HUDEP-2 (cell line): ENCODE data around the gene GAGE12J.
"Not testable (repeated sequence)": the region's sequence is repeated elsewhere in the genome, so short reads cannot be mapped to it uniquely, and the experiment has no call there.

Experiments
- DNase-seq, 76 experiments: peaks; one replicate each; lab custom pipeline; 2025; ENCODE audit not compliant: unreplicated experiment in 76 of 76; lab: John Stamatoyannopoulos, UW

Gene GAGE12J

GRCh38 chrX:49309401-49309981, 12.3 kb upstream of the GAGE12J start:
- no peak for DNase-seq

GRCh38 chrX:49310371-49310770, 11.5 kb upstream of the GAGE12J start:
- DNase-seq: no peak

GRCh38 chrX:49312176-49312575, 9.7 kb upstream of the GAGE12J start:
- DNase-seq: no peak

GRCh38 chrX:49316085-49316484, 5.8 kb upstream of the GAGE12J start:
- no peak for DNase-seq

GRCh38 chrX:49322266-49322665, 429 bp downstream of the GAGE12J start:
- DNase-seq: not testable (repeated sequence)

GRCh38 chrX:49323735-49324134, 1.9 kb downstream of the GAGE12J start:
- not testable (repeated sequence) for DNase-seq

GRCh38 chrX:49330421-49330820, 8.6 kb downstream of the GAGE12J start:
- DNase-seq: not testable (repeated sequence)

- DNase-seq: not testable (repeated sequence)
Measured at GRCh38 chrX:49331282-49331681, 9.4 kb downstream of the GAGE12J start, which contains the start of gene GAGE13. Gene GAGE13 (plus strand): TSS chrX:49331582. CDS start chrX:49332738, 1,156 bp downstream.

- not testable (repeated sequence) for DNase-seq
Measured at GRCh38 chrX:49331841-49332240, 10.0 kb downstream of the GAGE12J start.

GRCh38 chrX:49341449-49341848, 19.6 kb downstream of the GAGE12J start:
- DNase-seq: not testable (repeated sequence)

- DNase-seq: not testable (repeated sequence)
Measured at GRCh38 chrX:49344496-49345175, 22.8 kb downstream of the GAGE12J start.

- not testable (repeated sequence) for DNase-seq
Measured at GRCh38 chrX:49345402-49345801, 23.6 kb downstream of the GAGE12J start.

- not testable (repeated sequence) for DNase-seq
Measured at GRCh38 chrX:49346150-49346549, 24.3 kb downstream of the GAGE12J start.
